AG09319 (cell line): Measurements from ENCODE around the gene C14orf180.

Experiments
- DNase-seq: peaks from one replicate; pipeline ENCODE4 v3.0.0-alpha.2; 2010; ENCODE audit warnings: low read depth; ENCODE audit errors: extremely low read depth
- CTCF ChIP-seq: IDR thresholded peaks from 2 replicates; pipeline ENCODE4 v1.5.1; 2011; ENCODE audit warnings: low read depth, mild to moderate bottlenecking, inconsistent platforms, low read length, moderate library complexity

C14orf180 gene

GRCh38 chr14:104584557-104584956, 5.0 kb downstream of the C14orf180 start:
- no peak for DNase-seq
- no peak for TF ChIP-seq CTCF

- no peak for DNase-seq
- TF ChIP-seq CTCF: no peak
Measured at GRCh38 chr14:104585966-104586697, 6.6 kb downstream of the C14orf180 start.

- no peak for DNase-seq
- TF ChIP-seq CTCF: no peak
Measured at GRCh38 chr14:104586832-104587620, 7.5 kb downstream of the C14orf180 start.

- DNase-seq: no peak
- no peak for TF ChIP-seq CTCF
Measured at GRCh38 chr14:104587641-104588040, 8.1 kb downstream of the C14orf180 start.

- no peak for TF ChIP-seq CTCF
- no peak for DNase-seq
Measured at GRCh38 chr14:104588066-104588857, 8.7 kb downstream of the C14orf180 start.

GRCh38 chr14:104589338-104590195, 10.0 kb downstream of the C14orf180 start:
- no peak for TF ChIP-seq CTCF
- no peak for DNase-seq
